GM20431 (cell line): ENCODE data around the gene PLA2G1B.

Experiments
- in situ Hi-C: fragments of 300-500 bp; cut with MseI, MboI; formaldehyde crosslinking; loops from one replicate; pipeline ENCODE4 v1.15.0; 2020; ENCODE audit warnings: low sequenced_read_pairs; ENCODE audit not compliant: unreplicated experiment

PLA2G1B gene

DNA sequence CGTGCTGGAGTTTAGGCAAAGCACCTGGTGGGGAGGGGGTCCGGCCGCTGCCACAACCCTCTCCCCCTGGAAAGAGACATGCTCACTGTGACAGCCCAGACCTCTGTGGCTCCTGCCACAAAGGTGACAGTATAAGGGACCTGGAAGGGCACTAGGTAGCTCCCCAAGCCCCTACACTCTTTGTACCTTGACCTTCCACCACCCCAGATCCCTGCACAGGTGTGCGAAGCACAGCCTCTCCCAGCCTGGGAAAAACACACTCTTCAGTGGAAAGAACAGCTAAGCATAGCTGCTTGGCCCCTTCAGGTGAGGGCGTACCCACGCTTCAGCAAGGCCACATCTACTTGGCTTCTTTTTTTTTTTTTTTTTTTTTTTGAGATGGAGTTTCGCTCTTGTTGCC, 4.9 kb upstream of the PLA2G1B start:
- in situ Hi-C loops, result no loop called here

DNA sequence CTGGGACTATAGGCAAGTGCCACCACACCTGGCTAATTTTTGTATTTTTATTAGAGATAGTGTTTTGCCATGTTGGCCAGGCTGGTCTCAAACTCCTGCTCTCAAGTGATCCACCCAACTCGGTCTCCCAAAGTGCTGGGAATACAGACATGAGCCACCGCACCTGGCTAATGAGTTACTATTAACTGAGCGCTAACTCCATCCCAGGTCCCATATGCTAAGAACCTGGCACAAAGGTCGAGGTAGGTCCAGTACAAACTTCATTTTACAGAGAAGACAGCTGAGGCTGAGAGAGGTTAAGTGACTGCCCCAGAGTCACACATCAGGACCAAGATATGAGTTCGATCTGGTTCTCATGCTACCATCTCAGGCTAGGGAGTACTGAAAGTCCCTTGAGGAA, 4.5 kb upstream of the PLA2G1B start:
- in situ Hi-C loops, result no loop called here

DNA sequence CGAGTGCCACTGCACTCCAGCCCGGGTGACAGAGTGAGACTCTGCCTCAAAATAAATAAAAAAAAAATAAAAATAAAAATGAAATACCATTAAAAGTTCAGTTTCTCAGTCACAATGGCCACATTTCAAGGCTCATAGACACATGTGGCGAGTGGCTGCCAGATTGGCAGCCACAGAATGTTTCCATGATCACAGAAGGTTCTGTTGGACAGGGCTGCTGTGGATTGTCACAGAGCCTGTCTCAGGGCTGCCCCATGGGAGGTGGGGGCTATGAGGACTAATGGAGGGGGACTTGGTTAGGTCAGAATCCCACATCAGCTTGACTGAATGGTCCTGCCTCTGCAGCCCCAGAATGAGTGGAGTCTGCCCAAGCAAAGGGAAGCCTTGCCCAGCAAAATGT, 3.8 kb upstream of the PLA2G1B start:
- in situ Hi-C loops, result no loop called here

DNA sequence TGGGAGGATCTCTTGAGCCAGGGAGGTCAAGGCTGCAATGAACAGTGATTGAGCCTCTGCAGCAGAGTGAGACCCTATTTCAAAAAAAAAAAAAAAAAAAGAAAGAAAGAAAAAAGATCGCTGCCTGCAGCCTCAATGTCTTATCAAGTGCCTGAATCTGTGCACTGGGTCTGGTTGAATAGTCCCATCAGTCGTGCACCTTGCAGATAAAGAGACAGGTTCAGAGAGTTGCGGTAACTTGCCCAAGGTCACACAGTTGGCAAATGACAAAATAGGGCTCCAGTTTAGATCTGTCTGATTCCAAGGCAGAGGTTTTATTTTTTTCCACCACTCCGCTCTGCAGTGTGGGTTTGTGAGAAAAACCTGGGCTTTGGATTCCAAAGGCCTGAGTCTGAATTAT, 649 bp upstream of the PLA2G1B start:
- in situ Hi-C loops, result no loop called here

DNA sequence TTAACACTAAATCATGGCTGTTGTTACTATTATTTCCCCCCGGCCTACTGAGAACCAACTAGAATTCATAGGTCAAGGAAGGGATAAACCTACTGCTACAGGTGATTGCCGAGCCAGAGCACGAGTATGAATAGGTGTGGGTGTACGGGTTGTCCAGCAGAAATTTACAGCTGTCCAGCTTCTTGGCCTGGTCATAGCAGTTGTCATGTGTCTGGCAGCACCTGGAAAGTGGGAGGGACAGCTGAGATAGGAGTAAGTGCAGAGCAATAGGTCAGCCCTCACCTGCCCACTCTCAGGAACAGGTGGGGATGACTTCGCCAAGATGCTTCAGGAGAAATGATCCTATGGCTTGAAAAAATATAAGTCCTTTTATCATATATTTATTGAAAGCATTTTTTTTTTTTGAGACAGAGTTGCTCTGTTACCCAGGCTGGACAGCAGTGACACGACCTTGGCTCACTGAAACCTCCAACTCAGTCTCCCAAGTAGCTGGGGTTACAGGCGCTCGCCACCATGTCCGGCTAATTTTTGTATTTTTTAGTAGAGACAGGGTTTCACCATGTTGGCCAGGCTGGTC, 2.6 kb downstream of the PLA2G1B start:
- in situ Hi-C loops, result no loop called here

DNA sequence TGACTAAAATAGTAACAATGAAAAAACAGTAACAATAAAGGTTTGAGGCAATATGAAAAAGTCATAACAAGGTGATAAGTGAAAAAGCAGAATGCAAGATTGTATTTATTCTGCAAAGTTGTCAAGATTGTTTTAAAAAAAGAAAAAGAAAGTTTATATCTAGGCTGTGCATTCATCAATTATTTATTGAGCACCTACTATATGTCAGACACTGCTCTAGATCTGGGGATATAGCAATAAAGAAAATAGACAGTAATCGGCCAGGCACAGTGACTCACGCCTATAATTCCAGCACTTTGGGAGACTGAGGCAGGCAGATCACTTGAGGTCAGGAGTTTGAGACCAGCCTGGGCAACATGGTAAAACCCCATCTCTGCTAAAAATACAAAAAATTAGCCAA, 3.8 kb downstream of the PLA2G1B start:
- in situ Hi-C loops, result no loop called here

DNA sequence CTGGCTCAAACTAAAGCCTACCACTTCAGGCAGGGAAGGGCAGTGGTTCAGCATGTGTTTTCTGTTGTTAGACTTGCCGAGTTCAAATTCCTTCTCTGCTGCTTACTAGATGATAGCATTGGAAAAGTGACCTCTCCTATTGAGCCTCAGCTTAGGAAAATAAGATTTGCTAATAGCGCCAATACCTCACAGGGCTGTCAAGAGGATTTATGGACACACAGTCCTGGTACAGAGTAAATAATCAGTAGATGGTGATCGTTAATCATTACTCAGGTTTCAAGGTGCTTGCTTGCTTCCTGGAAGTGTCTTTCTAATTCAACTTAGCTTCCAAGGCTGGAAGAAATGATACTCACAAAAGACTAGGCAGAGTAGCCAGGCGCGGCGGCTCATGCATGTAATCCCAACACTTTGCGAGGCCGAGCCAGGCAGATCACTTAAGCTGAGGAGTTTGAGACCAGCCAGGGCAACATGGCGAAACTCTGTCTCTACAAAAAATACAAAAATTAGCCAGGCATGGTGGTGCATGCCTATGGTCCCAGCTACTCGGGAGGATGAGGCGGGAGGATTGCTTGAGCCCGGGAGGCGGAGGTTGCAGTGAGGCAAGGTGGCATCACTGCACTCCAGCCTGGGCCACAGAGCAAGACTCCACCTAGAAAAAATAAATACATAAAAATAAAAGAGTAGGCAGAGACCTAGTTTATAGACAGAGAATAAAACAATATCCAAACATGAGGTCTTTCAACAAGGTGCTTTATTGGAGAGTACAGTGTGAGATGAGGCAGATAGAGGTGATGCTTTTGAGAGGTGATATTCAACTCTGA, 6.0 kb downstream of the PLA2G1B start:
- in situ Hi-C loops, result no loop called here

DNA sequence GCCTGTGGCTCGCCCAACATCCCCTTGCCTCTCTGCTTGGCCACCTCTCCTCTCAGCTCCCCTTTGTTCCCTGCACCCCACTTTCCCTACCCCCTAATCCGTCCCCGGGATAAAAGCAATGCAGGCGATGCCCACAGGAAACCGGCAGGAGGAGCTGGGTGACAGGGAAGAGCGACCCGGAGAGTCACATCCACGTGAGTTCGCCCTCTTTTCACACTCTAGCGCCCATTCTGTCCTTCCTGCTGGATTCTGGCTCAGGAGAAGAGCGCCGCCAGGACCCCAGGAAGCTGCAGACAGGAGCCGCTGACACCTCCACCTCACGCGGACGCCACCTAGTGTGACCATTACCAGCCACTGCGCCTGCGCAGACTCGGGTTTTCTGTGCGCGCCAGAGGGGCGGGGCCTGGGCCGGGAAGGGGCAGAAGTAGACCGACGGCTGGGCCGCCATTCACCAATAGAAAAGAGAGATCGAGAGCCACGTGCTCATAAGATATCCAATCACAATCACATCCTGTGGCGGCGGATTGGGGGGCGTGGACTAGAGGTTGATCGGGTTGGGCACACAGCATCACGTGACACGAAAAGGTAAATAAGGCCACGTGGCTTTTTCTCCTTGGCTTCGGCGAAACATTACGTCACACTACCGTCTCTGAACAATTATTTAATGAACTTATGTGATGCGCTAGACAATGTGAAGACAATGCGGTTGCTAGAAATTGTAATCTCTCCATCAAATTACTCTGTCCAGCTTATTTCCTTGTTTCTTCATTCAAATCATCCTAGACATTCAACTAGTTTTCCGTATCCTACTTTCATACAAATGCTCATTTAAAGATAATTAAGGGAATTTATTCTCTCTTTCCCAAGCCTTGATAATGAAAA, 10.1 kb downstream of the PLA2G1B start:
- in situ Hi-C loops, result no loop called here

DNA sequence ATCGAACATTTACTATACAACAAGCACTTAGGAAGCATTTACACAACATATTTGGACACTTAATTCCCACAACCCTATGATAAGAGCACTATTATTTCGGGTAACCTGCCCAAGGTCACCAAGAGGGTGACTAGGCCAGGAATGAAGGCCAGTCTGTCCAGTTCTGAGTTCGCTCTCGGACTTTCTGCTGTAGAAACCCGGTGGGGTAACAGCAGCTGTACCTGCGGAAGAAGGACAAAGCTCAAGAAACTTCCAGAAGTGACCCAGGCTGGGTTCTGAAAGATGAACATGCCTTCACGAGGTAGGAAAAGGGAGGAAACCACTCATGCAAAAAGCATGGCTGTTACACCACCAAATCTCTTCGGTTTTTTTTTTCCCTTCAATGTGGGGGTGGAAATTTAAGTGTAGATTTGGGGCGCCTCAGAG, 10.8 kb downstream of the PLA2G1B start:
- in situ Hi-C loops, result no loop called here

DNA sequence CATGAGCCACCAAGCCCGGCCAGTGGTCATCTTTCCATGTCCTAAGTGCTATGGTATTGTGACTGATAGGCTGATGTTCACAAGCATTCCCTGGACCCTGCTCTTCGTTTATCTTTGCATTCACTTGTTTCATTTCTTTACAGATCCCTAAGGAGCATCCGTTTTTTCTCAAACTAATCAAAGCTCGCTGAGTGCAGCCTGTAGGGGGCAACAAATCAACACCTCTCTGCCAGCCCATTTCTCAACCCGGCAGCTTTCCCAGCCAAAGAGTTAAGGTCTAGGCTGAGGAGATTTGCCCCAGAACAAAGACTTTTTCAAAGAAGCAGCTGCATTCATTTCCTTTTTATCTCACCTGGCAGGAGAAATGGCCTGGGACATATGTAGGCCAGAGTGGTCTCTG, 13.4 kb downstream of the PLA2G1B start:
- in situ Hi-C loops, result no loop called here

DNA sequence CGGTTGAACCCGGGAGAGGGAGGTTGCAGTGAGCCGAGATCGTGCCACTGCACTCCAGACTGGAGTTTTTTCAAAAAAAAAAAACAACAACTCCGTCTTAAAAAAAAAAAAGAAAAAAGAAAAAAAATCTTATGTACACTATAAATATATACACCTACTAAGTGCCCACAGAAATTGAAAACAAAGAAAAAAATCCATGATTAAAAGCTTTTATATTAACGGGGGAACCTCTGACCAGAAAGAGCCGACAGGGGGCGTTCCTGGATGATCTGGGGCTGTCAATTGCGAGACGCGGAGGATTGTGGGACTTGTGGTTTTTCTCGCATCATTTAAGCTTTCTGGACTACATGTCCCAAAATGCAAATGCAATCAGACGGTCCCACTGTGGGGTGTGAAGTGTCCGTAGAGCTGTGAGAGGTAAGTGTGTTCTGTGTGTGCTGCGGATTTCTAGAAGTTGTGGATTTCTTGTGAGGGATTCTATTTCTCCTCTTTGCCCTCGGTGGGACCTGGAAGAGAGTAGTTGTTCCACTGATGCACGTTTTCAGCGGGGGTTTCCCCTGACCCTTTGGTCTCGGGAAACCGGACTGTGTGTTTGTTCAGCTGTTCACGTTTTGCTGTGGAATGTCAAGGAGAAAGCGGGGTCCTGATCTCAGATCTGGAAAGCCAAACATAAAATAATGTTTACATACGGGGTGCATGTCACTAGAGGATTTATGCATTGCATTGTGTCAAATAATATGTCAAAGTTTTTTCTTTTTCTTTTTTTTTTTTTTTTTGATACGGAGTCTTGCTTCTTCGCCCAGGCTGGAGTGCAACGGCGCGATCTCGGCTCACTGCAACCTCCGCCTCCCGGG, 25.4 kb downstream of the PLA2G1B start, which contains the start of gene SIRT4:
Gene SIRT4, plus strand, starts transcription at position 360 of the 854 bp plus-strand sequence. CDS start 1,241 bp downstream, outside the sequence.
- in situ Hi-C loops, result no loop called here

DNA sequence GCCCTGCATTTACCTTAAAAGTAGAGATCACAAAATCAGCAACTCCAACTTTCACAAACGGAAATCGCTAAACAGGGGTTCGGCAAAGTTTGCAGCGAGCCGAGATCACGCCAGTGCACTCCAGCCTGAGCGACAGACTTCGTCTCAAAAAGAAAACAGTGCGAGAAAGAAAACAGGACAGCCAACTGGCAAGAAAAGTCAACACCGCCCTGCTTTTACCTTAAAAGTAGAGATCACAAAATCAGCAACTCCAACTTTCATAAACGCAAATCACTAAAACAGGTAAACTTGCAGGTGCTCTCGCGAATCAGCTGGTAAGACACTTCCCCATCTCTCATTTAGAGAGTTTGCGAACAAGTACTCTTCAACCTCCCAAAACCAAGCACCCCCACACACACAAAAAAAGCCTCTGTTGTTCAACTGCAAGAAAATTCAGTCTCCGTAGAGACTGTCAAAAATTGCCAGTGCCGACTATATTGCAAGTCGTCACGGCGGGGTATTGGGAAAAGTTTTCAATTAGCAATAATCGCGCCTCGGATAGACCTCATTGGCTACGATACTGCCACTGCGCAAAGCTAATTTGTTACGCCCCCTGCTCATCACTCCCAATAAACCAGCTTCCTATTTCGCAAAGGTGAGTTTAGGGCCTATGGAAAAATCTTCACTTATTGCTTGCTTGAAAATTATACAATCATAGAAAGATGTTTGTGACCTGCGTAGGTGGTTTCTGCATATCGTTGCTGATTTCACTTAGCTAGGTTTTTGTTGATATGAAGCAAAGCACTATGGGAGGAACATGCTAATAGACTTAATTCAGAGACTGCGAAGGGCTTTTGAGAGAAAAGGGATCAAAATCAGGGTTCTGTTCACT, 34.7 kb downstream of the PLA2G1B start, which contains the start of gene RNU4-1:
Gene RNU4-1, minus strand, starts transcription at position 577 of the 871 bp plus-strand sequence.
- in situ Hi-C loops, result no loop called here

DNA sequence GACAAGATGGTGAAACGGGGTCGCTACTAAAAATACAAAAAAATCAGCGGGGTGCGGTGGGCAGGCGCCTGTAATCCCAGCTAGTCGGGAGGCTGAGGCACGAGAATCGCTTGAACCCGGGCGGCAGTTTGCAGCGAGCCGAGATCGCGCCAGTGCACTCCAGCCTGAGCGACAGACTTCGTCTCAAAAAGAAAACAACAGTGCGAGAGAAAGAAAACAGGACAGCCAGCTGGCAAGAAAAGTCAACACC, 35.2 kb downstream of the PLA2G1B start:
- in situ Hi-C loops, result no loop called here

DNA sequence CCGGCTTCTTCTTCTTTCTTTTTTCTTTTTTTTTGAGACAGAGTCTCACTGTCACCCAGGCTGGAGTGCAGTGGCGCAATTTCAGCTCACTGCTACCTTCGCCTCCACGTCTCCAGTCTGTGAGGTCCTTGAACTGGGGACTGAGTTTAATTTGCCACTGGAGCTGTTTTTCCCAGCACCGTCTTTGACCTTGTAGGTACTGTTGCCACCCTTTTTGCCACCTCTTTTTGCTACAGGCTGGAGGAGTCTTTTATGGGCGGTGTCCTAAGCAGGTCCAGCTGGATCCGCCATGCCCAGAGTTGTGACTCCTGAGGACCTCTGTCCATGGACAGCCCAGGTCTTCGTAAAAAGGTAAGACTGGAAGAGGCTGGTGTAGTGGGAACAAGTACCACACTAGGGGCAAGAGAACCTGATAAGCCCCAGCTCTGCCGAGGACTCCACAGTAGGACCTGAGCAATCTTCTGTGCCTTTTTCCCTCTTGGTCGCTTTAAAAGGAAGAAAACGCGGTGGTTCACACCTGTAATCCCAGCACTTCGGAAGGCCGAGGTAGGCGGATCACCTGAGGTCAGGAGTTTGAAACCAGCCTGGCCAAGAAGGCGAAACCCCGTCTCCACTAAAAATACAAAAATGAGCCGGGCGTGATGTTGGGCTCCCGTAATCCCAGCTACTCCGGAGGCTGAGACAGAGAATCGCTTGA, 36.8 kb downstream of the PLA2G1B start:
- in situ Hi-C loops, result no loop called here

DNA sequence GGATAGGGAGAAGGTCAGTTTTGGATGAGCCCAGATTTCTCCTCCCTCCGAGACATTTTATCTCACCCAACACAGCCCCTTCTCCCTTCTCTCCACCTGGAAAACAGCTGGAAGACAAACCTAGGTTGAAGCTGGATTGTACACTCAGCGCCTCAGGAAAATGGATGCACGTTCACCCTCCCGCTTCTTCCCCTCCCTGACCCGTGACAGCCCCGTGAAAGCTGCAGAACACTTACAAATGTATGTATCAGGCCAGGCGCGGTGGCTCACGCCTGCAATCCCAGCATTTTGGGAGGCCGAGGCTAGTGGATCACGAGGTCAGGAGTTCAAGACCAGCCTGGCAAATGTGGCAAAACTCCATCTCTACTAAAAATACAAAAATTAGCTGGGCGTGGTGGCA, 40.1 kb downstream of the PLA2G1B start:
- in situ Hi-C loops, result no loop called here

DNA sequence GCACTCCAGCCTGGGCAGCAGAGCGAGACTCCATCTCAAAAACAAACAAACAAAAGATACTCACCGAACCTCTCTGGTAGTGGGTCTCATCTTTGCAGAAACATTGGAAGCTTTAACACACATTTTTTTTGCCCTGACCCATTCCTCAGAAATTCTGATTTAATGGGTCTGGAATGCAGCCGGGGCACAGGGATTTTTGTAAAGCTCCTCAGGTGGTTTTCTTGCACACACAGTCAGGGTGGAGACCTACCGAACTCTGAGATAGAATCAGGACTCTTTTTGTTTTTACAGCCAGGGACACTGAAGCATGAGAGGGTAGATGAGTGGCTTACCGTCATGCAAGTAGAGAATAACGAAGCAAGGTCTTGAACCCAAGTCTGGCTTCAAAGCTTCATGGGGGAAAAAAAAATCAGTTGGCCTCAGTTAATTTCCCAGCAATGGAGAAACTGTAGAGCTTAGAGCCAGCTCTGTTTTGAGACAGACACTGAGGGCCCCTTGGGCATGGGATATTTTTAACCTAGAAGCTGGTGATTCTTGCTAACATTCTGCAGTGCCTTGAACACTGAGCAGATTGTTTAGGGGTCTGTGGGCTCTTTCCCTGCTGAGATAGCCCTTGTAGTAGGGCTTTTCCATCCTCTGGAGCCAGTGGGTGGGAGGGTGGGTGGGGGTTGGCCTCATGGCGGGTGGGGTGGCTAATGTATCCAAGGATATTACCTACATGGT, 40.6 kb downstream of the PLA2G1B start:
- in situ Hi-C loops, result no loop called here

DNA sequence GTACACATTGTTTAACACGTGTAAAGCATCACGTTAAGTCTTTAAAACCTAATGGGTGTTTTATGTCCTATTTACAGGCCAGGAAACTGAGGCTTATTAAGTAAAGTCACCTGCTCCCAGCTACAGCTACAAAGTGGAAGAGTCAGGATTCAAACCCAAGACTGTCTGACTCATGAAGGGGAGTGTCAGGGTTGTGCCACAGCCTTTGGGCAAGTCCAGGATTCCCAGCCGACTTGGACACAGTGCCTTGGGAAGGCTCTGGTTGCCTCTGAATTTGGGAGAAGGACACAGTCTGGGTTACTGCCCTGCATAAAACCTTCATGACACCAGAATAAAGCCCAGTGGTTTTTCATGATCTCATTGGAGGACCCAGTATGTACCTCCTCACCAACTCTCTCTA, 43.2 kb downstream of the PLA2G1B start:
- in situ Hi-C loops, result no loop called here

DNA sequence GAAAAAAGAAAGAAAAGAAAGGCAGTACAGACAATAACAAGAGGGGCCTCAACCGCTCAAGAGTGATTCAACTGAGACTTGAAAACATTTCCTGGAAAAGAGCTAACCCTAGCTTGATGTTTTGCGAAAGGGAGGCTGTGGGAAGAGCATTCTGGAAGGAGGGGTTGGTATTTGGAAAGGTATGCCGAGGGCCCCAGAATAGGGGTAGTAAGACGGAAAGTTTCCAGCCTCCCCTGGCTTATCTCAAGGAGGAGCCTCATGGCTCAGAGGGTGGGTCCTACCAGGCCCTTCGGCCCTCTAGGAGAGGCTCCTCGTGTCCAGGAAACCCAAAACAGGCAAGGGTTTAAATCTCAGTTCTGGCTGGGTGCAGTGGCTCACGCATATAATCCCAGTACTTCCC, 44.3 kb downstream of the PLA2G1B start:
- in situ Hi-C loops, result no loop called here
